GM12872 (cell line): Measurements from ENCODE around the gene MNDA.

Source experiments
- TF ChIP-seq, protein P1 (sequence below): IDR thresholded peaks from 3 replicates; pipeline ENCODE4 v1.5.1; 2011; ENCODE audit warnings: low read depth, mild to moderate bottlenecking, low read length, moderate library complexity; ENCODE audit not compliant: insufficient read depth

Gene MNDA

DNA sequence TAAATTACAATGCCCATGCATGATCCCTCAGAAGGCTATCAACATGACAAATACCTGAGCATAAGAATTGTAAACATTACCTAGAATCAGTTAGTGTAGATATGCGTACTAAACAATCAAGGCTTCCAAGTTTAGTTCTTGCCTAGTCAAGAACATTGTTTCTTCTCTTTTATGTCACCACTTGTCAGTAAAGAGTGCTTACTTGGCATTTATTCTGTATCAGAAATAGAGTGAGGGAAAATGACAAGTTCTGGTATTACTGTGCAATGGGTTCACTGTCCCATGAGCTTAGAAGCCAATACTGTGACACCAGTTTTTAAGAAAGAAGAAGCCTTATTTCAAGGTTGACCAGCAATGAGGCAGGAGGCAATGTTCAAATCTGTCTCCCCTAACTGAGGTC lies 27.5 kb upstream of the MNDA start:
- TF ChIP-seq, protein P1, sequence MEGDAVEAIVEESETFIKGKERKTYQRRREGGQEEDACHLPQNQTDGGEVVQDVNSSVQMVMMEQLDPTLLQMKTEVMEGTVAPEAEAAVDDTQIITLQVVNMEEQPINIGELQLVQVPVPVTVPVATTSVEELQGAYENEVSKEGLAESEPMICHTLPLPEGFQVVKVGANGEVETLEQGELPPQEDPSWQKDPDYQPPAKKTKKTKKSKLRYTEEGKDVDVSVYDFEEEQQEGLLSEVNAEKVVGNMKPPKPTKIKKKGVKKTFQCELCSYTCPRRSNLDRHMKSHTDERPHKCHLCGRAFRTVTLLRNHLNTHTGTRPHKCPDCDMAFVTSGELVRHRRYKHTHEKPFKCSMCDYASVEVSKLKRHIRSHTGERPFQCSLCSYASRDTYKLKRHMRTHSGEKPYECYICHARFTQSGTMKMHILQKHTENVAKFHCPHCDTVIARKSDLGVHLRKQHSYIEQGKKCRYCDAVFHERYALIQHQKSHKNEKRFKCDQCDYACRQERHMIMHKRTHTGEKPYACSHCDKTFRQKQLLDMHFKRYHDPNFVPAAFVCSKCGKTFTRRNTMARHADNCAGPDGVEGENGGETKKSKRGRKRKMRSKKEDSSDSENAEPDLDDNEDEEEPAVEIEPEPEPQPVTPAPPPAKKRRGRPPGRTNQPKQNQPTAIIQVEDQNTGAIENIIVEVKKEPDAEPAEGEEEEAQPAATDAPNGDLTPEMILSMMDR: no peak

DNA sequence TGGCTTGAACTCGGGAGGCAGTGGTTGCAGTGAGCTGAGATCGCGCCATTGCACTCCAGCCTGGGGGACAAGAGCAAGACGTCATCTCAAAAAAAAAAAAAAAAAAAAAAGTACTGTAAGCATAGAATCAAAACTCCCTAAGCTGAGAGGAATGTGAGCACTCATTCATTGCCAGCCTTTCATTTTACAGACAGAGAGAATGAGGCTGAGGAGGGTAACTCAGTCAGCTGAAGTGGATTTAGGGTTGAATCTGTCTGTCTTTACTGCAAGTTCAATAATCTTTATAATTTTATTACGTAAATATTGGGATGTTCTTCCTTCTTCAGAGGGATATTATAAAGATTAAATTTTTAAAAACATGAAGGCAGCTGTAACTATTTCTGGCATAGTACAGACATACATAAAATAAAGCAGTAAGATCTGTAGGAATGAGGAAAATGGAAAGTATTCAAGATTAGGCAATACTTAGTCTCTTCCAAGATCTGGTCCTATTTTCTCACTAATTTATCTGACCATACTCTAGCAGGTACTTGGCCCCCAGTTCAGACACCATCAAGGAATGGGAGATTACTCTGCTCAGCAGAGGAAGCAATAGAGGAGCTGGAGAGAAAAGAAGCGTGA lies 24.1 kb upstream of the MNDA start:
- TF ChIP-seq, protein P1: no peak

DNA sequence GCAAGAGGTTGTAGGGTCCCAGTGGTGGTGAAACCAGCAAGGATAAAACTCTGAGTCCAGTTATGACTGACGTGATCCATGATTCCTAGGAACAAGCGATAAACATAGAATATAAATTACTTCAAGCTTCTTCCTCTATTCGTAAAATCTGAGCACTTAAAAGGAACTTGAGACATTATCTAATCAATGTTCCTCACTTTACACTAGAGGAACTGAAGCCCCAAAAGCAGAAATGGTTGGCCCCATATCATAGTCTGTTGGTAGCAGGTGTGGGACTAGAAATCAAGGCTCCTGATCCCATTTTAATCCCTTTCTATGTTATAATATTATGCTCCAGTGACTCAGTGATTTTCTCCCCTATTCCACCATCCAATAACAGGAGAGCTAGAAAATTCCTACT lies 21.9 kb upstream of the MNDA start:
- TF ChIP-seq, protein P1: no peak

DNA sequence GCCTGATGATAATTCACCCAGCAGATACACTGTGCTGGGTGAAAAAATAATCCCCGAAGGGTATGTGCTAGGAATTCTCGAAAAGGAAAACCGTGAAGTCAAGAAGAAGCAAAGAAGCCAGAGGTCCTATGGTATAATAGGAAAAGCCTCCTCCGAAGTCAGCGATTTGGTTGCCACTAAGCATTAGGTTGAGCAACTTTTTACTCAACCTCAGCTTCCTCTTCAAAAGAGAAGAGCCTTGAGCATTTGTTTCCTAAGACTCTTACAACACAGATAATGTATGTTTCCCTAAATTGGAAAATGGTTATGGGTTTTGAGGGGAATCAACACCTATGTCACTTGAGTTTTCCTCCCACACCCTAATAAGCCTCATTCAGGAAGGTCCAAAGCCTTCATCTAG lies 21.3 kb upstream of the MNDA start:
- TF ChIP-seq, protein P1: no peak

DNA sequence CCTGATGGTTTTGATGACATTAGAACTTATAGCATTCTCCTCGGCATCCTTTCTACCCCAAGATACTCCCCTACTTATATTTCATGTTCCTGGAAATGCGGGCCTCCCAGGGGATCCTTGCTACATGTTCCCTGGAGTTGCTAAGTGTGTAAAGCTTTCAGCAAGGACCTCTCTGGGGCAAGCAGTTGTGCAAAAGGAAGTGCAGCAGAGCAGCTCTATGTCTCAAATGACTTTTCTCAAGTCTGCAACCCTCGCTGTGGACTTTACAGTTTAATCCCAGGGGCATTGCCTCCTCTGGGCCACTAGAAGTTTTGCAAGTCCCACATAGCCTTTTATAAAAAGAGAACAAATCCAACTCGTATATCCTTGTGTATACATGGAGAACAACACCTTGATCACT lies 20.8 kb upstream of the MNDA start:
- TF ChIP-seq, protein P1: no peak

DNA sequence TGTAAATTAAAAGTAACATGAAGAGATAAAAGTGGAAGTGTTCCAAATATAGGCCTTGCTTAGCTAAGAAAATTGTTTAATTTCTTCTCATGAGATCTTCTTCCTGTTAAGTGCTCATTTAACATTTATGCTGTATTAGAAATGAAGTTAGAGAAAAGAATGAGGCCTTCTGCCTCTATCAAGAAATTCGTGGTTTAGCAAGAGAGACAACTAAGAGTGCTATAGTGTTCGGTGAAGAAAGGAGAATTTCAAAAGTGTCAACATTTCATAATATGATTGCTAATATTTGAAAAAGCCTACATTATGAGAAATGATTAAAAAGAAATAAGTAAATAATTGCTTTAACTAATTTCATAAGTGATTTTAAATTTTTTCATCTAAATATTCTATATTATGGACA lies 18.8 kb upstream of the MNDA start:
- TF ChIP-seq, protein P1: no peak

DNA sequence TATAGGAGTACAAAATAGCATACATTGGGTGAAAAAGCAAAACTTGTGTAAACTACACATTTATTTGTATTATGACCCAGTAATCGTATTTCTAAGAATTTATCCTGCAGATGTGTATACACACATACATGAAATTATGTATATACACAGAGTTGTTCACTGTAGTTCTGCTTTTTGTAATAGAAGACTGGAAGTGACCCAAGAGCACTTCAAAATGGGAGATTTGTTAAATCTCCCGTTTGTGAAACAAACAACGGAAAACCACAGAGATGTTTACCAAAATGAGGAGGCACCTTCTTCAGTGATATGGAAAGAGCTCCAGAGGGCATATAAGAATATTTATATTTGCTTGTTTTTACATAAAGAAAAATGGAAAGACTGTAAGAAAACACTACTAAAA lies 18.0 kb upstream of the MNDA start:
- TF ChIP-seq, protein P1: no peak
